ES-I3 (cell line): ENCODE data around the gene ARAP1.

Experiments used
- H3K36me3 ChIP-seq: 2 replicates; pipeline ENCODE4 v1.6.1; 2013; ENCODE audit warnings: mild to moderate bottlenecking, low read length, control low read depth, moderate library complexity; ENCODE audit not compliant: insufficient read depth
- H3K4me1 ChIP-seq: 2 replicates; pipeline ENCODE4 v1.6.1; 2013; ENCODE audit warnings: mild to moderate bottlenecking, control low read depth, low read length; ENCODE audit not compliant: insufficient read depth
- H3K9ac ChIP-seq: 2 replicates; pipeline ENCODE4 v1.6.1; 2013; ENCODE audit warnings: low read depth, mild to moderate bottlenecking, low read length, moderate library complexity
- H3K9me3 ChIP-seq: 2 replicates; pipeline ENCODE4 v1.6.1; 2013; ENCODE audit warnings: mild to moderate bottlenecking, low read length, moderate library complexity; ENCODE audit not compliant: control insufficient read depth, insufficient read depth

The ARAP1 gene

GRCh38 chr11:72681226-72682153 is 70.7 kb downstream of the ARAP1 start:
- Histone ChIP-seq H3K4me1 (peaks cover 1% of the 10 kb centered on the region; the same call in 1 of the 2 replicates), H3K36me3 (no peaks in the 10 kb centered on the region), H3K9me3 (no peaks in the 10 kb centered on the region), H3K9ac (no peak overlapping the region)

- Histone ChIP-seq H3K9me3 (no peaks in the 10 kb centered on the region), H3K4me1 (peaks cover 9% of the 10 kb centered on the region; the same call in 1 of the 2 replicates), H3K36me3 (no peaks in the 10 kb centered on the region), H3K9ac (no peak overlapping the region)
These were observed 71.5 kb downstream of the ARAP1 start for GRCh38 chr11:72680624-72681158.

GRCh38 chr11:72679869-72680268 is 72.3 kb downstream of the ARAP1 start:
- Histone ChIP-seq H3K36me3 (no peaks in the 10 kb centered on the region), H3K4me1 (peaks cover 11% of the 10 kb centered on the region; the same call in 1 of the 2 replicates), H3K9ac (no peak overlapping the region), H3K9me3 (no peaks in the 10 kb centered on the region)

GRCh38 chr11:72678524-72678923 is 73.7 kb downstream of the ARAP1 start:
- no peaks in the 10 kb centered on the region for H3K36me3 ChIP-seq
- no peak overlapping the region for H3K9ac ChIP-seq
- H3K4me1 ChIP-seq = peaks cover 13% of the 10 kb centered on the region; the same call in 1 of the 2 replicates
- no peaks in the 10 kb centered on the region for H3K9me3 ChIP-seq

GRCh38 chr11:72676861-72677341 is 75.3 kb downstream of the ARAP1 start:
- H3K9ac ChIP-seq = no peak overlapping the region
- no peaks in the 10 kb centered on the region for H3K9me3 ChIP-seq
- H3K36me3 ChIP-seq = no peaks in the 10 kb centered on the region
- peaks cover 13% of the 10 kb centered on the region; the same call in 1 of the 2 replicates for H3K4me1 ChIP-seq

- Histone ChIP-seq H3K36me3 (no peaks in the 10 kb centered on the region), H3K4me1 (peaks cover 13% of the 10 kb centered on the region; the same call in 1 of the 2 replicates), H3K9me3 (no peaks in the 10 kb centered on the region), H3K9ac (no peak overlapping the region)
These were observed 77.0 kb downstream of the ARAP1 start for GRCh38 chr11:72675221-72675620.

- peaks cover 19% of the 10 kb centered on the region; the same call in 1 of the 2 replicates for H3K4me1 ChIP-seq
- H3K9me3 ChIP-seq = no peaks in the 10 kb centered on the region
- no peaks in the 10 kb centered on the region for H3K36me3 ChIP-seq
- no peak within 1 kb of the TSS for H3K9ac ChIP-seq
These were observed 78.0 kb downstream of the ARAP1 start, which contains the start of gene PDE2A for GRCh38 chr11:72673943-72674828. PDE2A (minus strand) TSS chr11:72674422; CDS start chr11:72674207, 215 bp downstream.

- Histone ChIP-seq H3K9ac (no peak overlapping the region), H3K4me1 (peaks cover 19% of the 10 kb centered on the region; the same call in 1 of the 2 replicates), H3K36me3 (no peaks in the 10 kb centered on the region), H3K9me3 (no peaks in the 10 kb centered on the region)
These were observed 78.8 kb downstream of the ARAP1 start for GRCh38 chr11:72673284-72673942.

GRCh38 chr11:72672597-72673238 is 79.5 kb downstream of the ARAP1 start:
- Histone ChIP-seq H3K9me3 (peaks cover 4% of the 10 kb centered on the region; the same call in 1 of the 2 replicates), H3K4me1 (peaks cover 19% of the 10 kb centered on the region; the same call in 1 of the 2 replicates), H3K36me3 (no peaks in the 10 kb centered on the region), H3K9ac (no peak overlapping the region)

GRCh38 chr11:72671152-72672099 is 80.8 kb downstream of the ARAP1 start:
- Histone ChIP-seq H3K36me3 (no peaks in the 10 kb centered on the region), H3K9ac (no peak overlapping the region), H3K4me1 (peaks cover 17% of the 10 kb centered on the region; the same call in 1 of the 2 replicates), H3K9me3 (peaks cover 11% of the 10 kb centered on the region)

GRCh38 chr11:72670041-72670440 is 82.2 kb downstream of the ARAP1 start:
- Histone ChIP-seq H3K36me3 (no peaks in the 10 kb centered on the region), H3K4me1 (peaks cover 8% of the 10 kb centered on the region; the same call in 1 of the 2 replicates), H3K9me3 (peaks cover 11% of the 10 kb centered on the region), H3K9ac (no peak overlapping the region)

- Histone ChIP-seq H3K9me3 (peaks cover 11% of the 10 kb centered on the region), H3K36me3 (no peaks in the 10 kb centered on the region), H3K9ac (no peak overlapping the region), H3K4me1 (peaks cover 8% of the 10 kb centered on the region; the same call in 1 of the 2 replicates)
These were observed 82.7 kb downstream of the ARAP1 start for GRCh38 chr11:72669527-72669926.
